K562 treated with DMSO at 1 percent for 4 hours (cell line): ENCODE data around the gene DUS2. TPM values are rescaled to one million over a fixed set of nuclear protein-coding genes. Genes with fewer than 3 reads are reported as not detected.

ENCODE experiments used
- total RNA-seq: library from RNA; unstranded; fragments of 300-600 nt; gene quantifications from 2 replicates; pipeline ENCODE4 v1.2.3, GENCODE V29; 2022; ENCODE audit not compliant: insufficient read depth

DUS2 gene
- total RNA-seq: 8.7 and 10.7 TPM in 2 replicates

GRCh38 chr16:68022728-68023537 is at the start of gene DUS2, which contains the start of gene DDX28:
TSS of gene DUS2 (plus strand) at chr16:68023284. CDS start at chr16:68038024, 14,740 bp downstream.
TSS of gene DDX28 (minus strand) at chr16:68023232. CDS start at chr16:68023202, 30 bp downstream.

DNA sequence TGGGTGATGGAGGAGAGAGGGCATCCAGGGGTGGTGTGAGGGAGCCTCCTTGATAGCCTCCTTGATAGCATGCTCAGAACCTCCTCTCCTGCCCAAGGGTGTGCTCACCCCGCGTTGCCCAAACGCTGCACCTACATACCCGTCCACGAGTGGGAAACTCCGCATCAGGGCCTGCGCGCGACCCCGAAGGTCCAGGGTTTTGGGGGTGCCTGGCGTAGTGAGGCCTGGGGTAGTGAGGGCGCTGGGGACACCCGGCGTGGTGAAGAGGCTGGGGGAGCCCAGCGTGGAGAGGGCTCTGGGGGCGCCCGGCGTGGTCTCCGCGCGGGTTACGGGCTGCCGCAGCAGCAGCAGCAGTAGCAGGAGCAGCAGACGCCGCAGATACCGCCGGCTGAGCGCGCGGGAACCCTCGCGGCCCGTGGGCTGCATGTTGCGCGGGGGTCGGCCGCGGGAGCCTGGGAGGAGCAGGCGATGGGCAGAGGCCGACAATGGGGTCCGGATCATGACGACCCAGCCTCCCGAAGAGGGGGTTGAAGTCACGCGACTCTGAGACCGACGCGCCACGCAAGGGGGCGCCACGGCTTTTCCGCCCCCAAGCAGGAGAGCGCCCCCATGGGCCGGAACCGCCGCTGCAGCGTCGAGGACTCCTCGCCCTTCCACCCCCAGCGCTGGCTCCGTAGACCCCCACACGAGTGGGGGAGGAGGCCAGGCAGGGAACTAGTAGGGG is 43.0 kb upstream of the DUS2 start, which contains the start of gene DPEP3:
DPEP3 (minus strand) TSS at position 545 of the 724 bp plus-strand sequence; CDS start at position 426, 119 bp downstream.

GRCh38 chr16:67998779-67999688 is 24.1 kb upstream of the DUS2 start, which contains the start of gene DPEP2:
TSS of gene DPEP2 (minus strand) at chr16:67999484. CDS start at chr16:67993212, 6,272 bp downstream.

DNA sequence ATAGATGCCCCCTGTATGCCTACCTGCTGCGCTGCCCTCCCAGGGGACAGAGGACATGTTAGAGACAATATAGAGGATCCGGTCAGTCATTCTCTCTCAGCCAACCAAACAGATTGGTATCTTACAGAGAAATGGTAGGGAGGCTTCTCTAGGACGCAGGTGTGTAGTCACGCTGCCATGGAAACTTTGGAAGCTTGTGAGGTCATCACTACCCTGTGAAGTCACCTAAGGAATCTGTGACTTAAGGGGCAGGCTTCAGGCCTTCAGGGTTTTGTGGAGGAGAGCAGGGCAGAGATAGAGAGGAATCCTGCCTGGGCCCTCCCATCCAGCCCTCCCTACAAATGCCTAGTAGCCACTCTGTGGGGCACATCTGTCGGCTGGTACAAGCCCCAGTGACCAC is 7.4 kb upstream of the DUS2 start, which contains the start of gene DPEP2NB:
DPEP2NB (minus strand) TSS at position 231 of the 400 bp plus-strand sequence; CDS start at position 90, 141 bp downstream.

DNA sequence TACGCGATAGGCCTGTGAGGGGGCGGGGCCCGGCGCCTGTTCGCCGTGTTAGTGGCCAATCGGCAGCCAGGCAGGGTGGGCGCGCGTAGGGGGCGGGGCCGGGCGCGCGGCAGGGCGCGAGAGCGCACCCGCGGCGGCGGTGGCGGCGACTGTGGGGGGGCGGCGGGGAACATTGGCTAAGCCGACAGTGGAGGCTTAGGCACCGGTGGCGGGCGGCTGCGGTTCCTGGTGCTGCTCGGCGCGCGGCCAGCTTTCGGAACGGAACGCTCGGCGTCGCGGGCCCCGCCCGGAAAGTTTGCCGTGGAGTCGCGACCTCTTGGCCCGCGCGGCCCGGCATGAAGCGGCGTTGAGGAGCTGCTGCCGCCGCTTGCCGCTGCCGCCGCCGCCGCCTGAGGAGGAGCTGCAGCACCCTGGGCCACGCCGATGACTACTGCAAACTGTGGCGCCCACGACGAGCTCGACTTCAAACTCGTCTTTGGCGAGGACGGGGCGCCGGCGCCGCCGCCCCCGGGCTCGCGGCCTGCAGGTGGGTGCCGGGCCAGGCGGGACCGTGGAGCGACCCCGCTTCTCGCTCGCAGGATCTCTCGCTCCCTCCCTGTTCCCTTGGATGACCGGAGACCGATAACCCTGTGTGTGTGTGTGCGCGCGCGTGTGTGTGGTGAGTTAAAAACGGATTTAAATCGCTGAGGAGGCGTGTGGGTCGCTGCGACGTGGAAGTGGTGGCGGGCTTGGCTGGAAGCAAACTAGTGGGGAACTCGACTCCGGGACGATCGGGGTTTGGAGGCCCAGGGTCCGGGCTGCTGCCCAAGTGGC is 62.4 kb downstream of the DUS2 start, which contains the start of gene NFATC3:
NFATC3 (plus strand) TSS at position 112 of the 813 bp plus-strand sequence; CDS start at position 424, 312 bp downstream.

Other genes with a start within 250 kb of the DUS2 start
- 16.0 and 17.3 TPM in 2 replicates for gene RANBP10, start 216.7 kb upstream of the DUS2 start, total RNA-seq
- gene TSNAXIP1, start 216.4 kb upstream of the DUS2 start, total RNA-seq: not detected in 2 replicates
- 30.6 and 38.0 TPM in 2 replicates for gene THAP11, start 181.0 kb upstream of the DUS2 start, total RNA-seq
- gene NUTF2, start 176.4 kb upstream of the DUS2 start, total RNA-seq: 55.8 and 76.4 TPM in 2 replicates
- gene CENPT, start 175.6 kb upstream of the DUS2 start, total RNA-seq: 48.7 and 59.8 TPM in 2 replicates
- gene EDC4, start 150.2 kb upstream of the DUS2 start, total RNA-seq: 65.6 and 82.6 TPM in 2 replicates
- 2.7 and 3.7 TPM in 2 replicates for gene NRN1L, start 138.4 kb upstream of the DUS2 start, total RNA-seq
- gene PSKH1, start 130.0 kb upstream of the DUS2 start, total RNA-seq: 26.3 and 27.7 TPM in 2 replicates
- gene CTRL, start 91.4 kb upstream of the DUS2 start, total RNA-seq: 1.2 and 2.2 TPM in 2 replicates
- 72.6 and 86.4 TPM in 2 replicates for gene PSMB10, start 86.4 kb upstream of the DUS2 start, total RNA-seq
- 4.0 and 9.4 TPM in 2 replicates for gene LCAT, start 79.2 kb upstream of the DUS2 start, total RNA-seq
- gene SLC12A4, start 54.6 kb upstream of the DUS2 start, total RNA-seq: 12.2 and 12.7 TPM in 2 replicates
- not detected in 2 replicates for gene DPEP3, start 42.8 kb upstream of the DUS2 start, total RNA-seq
- 1.9 and 3.3 TPM in 2 replicates for gene DPEP2, start 23.8 kb upstream of the DUS2 start, total RNA-seq
- gene DPEP2NB, start 7.4 kb upstream of the DUS2 start, total RNA-seq: not detected in 2 replicates
- gene DDX28, start 52 bp upstream of the DUS2 start, total RNA-seq: 7.1 and 7.7 TPM in 2 replicates
- gene NFATC3, start 62.1 kb downstream of the DUS2 start, total RNA-seq: 24.7 and 30.6 TPM in 2 replicates
- not detected in 2 replicates for gene ESRP2, start 212.8 kb downstream of the DUS2 start, total RNA-seq
- gene PLA2G15, start 222.1 kb downstream of the DUS2 start, total RNA-seq: 25.0 and 27.8 TPM in 2 replicates
- 16.5 and 27.2 TPM in 2 replicates for gene SLC7A6, start 241.2 kb downstream of the DUS2 start, total RNA-seq